ENCODE results near the gene USP32. TPM values are rescaled to one million over a fixed set of nuclear protein-coding genes. Genes with fewer than 3 reads are reported as not detected.
A peak's percentile ranks its signal among the peaks of the same experiment; 100 is the strongest.
"Not testable (repeated sequence)": the region's sequence is repeated elsewhere in the genome, so short reads cannot be mapped to it uniquely, and the experiment has no call there.

USP32 gene
- total and polyA plus RNA-seq, 2 donors from 2014 or later: 14.6 to 53.1 TPM

GRCh38 chr17:60386147-60387058 is 5.5 kb downstream of the USP32 start:
- FAIRE-seq: no peak

DNA sequence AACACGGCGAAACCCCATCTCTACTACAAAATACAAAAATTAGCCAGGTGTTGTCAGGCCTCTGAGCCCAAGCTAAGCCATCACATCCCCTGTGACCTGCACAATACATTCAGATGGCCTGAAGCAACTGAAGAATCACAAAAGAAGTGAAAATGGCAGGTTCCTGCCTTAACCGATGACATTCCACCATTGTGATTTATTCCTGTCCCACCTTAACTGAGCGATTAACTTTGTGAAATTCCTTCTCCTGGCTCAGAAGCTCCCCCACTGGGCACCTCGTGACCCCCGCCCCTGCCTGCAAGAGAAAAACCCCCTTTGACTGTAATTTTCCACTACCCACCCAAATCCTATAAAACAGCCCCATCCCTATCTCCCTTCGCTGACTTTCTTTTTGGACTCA is 7.0 kb downstream of the USP32 start:
- H3K4me3 ChIP-seq (ENCODE audit: low read length in 3 of 3); DNase-seq; H3K9me3 ChIP-seq (ENCODE audit: control insufficient read depth in 2 of 3, insufficient read depth in 1 of 3, low read length in 3 of 3); H3K27me3 ChIP-seq (ENCODE audit: control insufficient read depth, insufficient read depth, low read length); intact Hi-C loops (cut with DNase I); H3K4me1 ChIP-seq (ENCODE audit: control insufficient read depth in 2 of 3, insufficient read depth in 2 of 3, low read depth in 1 of 3, low read length in 3 of 3); H3K9ac ChIP-seq (ENCODE audit: low read length in 3 of 3); FAIRE-seq; H3K36me3 ChIP-seq (ENCODE audit: control insufficient read depth in 2 of 3, insufficient read depth in 3 of 3, low read length in 3 of 3); H3K27ac ChIP-seq (ENCODE audit: low read depth in 2 of 2, low read length in 2 of 2): not testable (repeated sequence)

More at GRCh38 chr17:60386147-60387058, 5.5 kb downstream of the USP32 start:
- Histone ChIP-seq H3K9ac (ENCODE audit: low read length in 3 of 3) (no peak overlapping the region), H3K27ac (ENCODE audit: low read depth in 2 of 2, low read length in 2 of 2) (no peak overlapping the region), H3K9me3 (ENCODE audit: control insufficient read depth in 2 of 3, insufficient read depth in 1 of 3, low read length in 3 of 3) (no peaks in the 10 kb centered on the region), H3K4me1 (ENCODE audit: control insufficient read depth in 2 of 3, insufficient read depth in 2 of 3, low read depth in 1 of 3, low read length in 3 of 3) (peaks cover 0 to 7% (median 0%) of the 10 kb centered on the region in 3 donors), H3K27me3 (ENCODE audit: control insufficient read depth, insufficient read depth, low read length) (no peaks in the 10 kb centered on the region), H3K36me3 (ENCODE audit: control insufficient read depth in 2 of 3, insufficient read depth in 3 of 3, low read length in 3 of 3) (no peaks in the 10 kb centered on the region), H3K4me3 (ENCODE audit: low read length in 3 of 3) (no peak overlapping the region)
- DNase-seq: peak in 1 of 5 donors; percentile 39
- intact Hi-C loops (cut with DNase I): no loop called here
- TF ChIP-seq, protein P1, sequence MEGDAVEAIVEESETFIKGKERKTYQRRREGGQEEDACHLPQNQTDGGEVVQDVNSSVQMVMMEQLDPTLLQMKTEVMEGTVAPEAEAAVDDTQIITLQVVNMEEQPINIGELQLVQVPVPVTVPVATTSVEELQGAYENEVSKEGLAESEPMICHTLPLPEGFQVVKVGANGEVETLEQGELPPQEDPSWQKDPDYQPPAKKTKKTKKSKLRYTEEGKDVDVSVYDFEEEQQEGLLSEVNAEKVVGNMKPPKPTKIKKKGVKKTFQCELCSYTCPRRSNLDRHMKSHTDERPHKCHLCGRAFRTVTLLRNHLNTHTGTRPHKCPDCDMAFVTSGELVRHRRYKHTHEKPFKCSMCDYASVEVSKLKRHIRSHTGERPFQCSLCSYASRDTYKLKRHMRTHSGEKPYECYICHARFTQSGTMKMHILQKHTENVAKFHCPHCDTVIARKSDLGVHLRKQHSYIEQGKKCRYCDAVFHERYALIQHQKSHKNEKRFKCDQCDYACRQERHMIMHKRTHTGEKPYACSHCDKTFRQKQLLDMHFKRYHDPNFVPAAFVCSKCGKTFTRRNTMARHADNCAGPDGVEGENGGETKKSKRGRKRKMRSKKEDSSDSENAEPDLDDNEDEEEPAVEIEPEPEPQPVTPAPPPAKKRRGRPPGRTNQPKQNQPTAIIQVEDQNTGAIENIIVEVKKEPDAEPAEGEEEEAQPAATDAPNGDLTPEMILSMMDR (IDR thresholded peaks at IDR 0.05; ENCODE audit: borderline replicate concordance, extremely low read depth, insufficient read depth): no peak

- Histone ChIP-seq H3K36me3 (ENCODE audit: control insufficient read depth in 2 of 3, insufficient read depth in 3 of 3, low read length in 3 of 3) (no peaks in the 10 kb centered on the region), H3K4me3 (ENCODE audit: low read length in 3 of 3) (no peak overlapping the region), H3K4me1 (ENCODE audit: control insufficient read depth in 2 of 3, insufficient read depth in 2 of 3, low read depth in 1 of 3, low read length in 3 of 3) (peaks cover 0 to 2% (median 0%) of the 10 kb centered on the region in 3 donors), H3K27ac (ENCODE audit: low read depth in 2 of 2, low read length in 2 of 2) (no peak overlapping the region), H3K27me3 (ENCODE audit: control insufficient read depth, insufficient read depth, low read length) (no peaks in the 10 kb centered on the region), H3K9ac (ENCODE audit: low read length in 3 of 3) (no peak overlapping the region), H3K9me3 (ENCODE audit: control insufficient read depth in 2 of 3, insufficient read depth in 1 of 3, low read length in 3 of 3) (no peaks in the 10 kb centered on the region)
- no peak for FAIRE-seq
- TF ChIP-seq, protein P1 (IDR thresholded peaks at IDR 0.05; ENCODE audit: borderline replicate concordance, extremely low read depth, insufficient read depth): no peak
- intact Hi-C loops (cut with DNase I): no loop called here
- DNase-seq: no peak
Measured at GRCh38 chr17:60383379-60383778, 8.6 kb downstream of the USP32 start.

DNA sequence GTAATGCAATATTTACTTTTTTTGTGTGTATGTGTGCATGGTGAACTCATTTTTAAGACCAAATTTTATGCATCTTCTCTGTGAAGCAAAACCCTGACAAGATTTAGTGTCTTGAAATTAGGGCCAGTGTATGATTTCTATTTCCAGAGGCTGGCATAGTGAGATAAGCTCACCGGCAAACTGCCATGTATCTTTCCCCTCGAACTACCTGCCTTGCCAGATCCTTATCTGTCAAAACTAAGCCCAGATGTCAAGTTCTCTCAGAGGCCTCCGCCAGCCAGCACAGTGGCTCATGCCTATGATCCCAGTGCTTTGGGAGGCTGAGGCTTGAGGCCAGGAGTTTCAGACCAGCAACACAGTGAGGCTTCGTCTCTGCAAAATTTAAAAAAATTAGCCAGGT is 10.0 kb downstream of the USP32 start:
- Histone ChIP-seq H3K36me3 (ENCODE audit: control insufficient read depth in 2 of 3, insufficient read depth in 3 of 3, low read length in 3 of 3) (no peaks in the 10 kb centered on the region), H3K27me3 (ENCODE audit: control insufficient read depth, insufficient read depth, low read length) (no peaks in the 10 kb centered on the region), H3K27ac (ENCODE audit: low read depth in 2 of 2, low read length in 2 of 2) (no peak overlapping the region), H3K9ac (ENCODE audit: low read length in 3 of 3) (no peak overlapping the region), H3K4me1 (ENCODE audit: control insufficient read depth in 2 of 3, insufficient read depth in 2 of 3, low read depth in 1 of 3, low read length in 3 of 3) (peaks cover 0 to 2% (median 0%) of the 10 kb centered on the region in 3 donors), H3K9me3 (ENCODE audit: control insufficient read depth in 2 of 3, insufficient read depth in 1 of 3, low read length in 3 of 3) (no peaks in the 10 kb centered on the region), H3K4me3 (ENCODE audit: low read length in 3 of 3) (no peak overlapping the region)
- FAIRE-seq: no peak
- no peak for DNase-seq
- TF ChIP-seq, protein P1 (IDR thresholded peaks at IDR 0.05; ENCODE audit: borderline replicate concordance, extremely low read depth, insufficient read depth): no peak
- intact Hi-C loops (cut with DNase I): no loop called here

GRCh38 chr17:60379461-60379860 is 12.5 kb downstream of the USP32 start:
- H3K4me3 ChIP-seq (ENCODE audit: low read length in 3 of 3); DNase-seq; H3K9ac ChIP-seq (ENCODE audit: low read length in 3 of 3); H3K4me1 ChIP-seq (ENCODE audit: control insufficient read depth in 2 of 3, insufficient read depth in 2 of 3, low read depth in 1 of 3, low read length in 3 of 3); intact Hi-C loops (cut with DNase I); H3K36me3 ChIP-seq (ENCODE audit: control insufficient read depth in 2 of 3, insufficient read depth in 3 of 3, low read length in 3 of 3); H3K27ac ChIP-seq (ENCODE audit: low read depth in 2 of 2, low read length in 2 of 2); H3K27me3 ChIP-seq (ENCODE audit: control insufficient read depth, insufficient read depth, low read length); H3K9me3 ChIP-seq (ENCODE audit: control insufficient read depth in 2 of 3, insufficient read depth in 1 of 3, low read length in 3 of 3): not testable (repeated sequence)
- FAIRE-seq: peak; percentile 47

DNA sequence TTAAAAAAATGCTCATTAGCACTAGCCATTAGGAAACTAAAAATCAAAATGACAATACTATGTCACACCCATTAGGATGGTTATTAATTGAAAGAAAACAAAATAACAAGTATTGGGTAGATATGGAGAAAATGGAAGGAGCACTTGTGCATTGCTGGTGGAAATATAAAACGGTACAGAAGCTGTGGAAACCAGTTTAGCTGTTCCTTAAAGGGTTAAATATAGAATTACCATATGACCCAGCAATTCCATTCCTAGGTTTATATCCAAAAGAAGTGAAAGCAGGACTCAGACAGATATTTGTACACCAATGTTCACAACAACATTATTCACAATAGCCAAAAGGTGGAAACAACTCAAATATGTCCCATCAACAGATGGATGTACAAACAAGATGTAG is 13.7 kb downstream of the USP32 start:
- FAIRE-seq; intact Hi-C loops (cut with DNase I): not testable (repeated sequence)

More for the DNA sequence above, 13.7 kb downstream of the USP32 start:
- not testable (repeated sequence) for H3K4me3 ChIP-seq (ENCODE audit: low read length in 3 of 3); DNase-seq; H3K9me3 ChIP-seq (ENCODE audit: control insufficient read depth in 2 of 3, insufficient read depth in 1 of 3, low read length in 3 of 3); H3K36me3 ChIP-seq (ENCODE audit: control insufficient read depth in 2 of 3, insufficient read depth in 3 of 3, low read length in 3 of 3); H3K4me1 ChIP-seq (ENCODE audit: control insufficient read depth in 2 of 3, insufficient read depth in 2 of 3, low read depth in 1 of 3, low read length in 3 of 3); H3K9ac ChIP-seq (ENCODE audit: low read length in 3 of 3); H3K27ac ChIP-seq (ENCODE audit: low read depth in 2 of 2, low read length in 2 of 2); H3K27me3 ChIP-seq (ENCODE audit: control insufficient read depth, insufficient read depth, low read length)
